ENCODE data around the gene GOPC.

- TF ChIP-seq HMGXB4 (CRISPR knock-in tag; IDR thresholded peaks at IDR 0.05) (no peak), ATF3 (CRISPR knock-in tag; conservative IDR thresholded peaks at IDR 0.05) (no peak)
Measured at GRCh38 chr6:117603821-117604220, 1.5 kb upstream of the GOPC start.
